NCI-H187 treated with DMSO at 0.1 percent for 48 hours (cell line): ENCODE results near the gene CTSZ.
"Not testable (repeated sequence)": the region's sequence is repeated elsewhere in the genome, so short reads cannot be mapped to it uniquely, and the experiment has no call there.

ENCODE experiments used
- DNase-seq: peaks from one replicate; lab custom pipeline; 2025; lab: John Stamatoyannopoulos, UW

The CTSZ gene

GRCh38 chr20:59006864-59007664, at the start of gene CTSZ:
TSS of gene CTSZ (minus strand) at chr20:59007254. CDS start at chr20:59007128, 126 bp downstream.
- DNase-seq: no peak

GRCh38 chr20:59055302-59055701, 48.2 kb upstream of the CTSZ start:
- no peak for DNase-seq

- no peak for DNase-seq
These were observed 44.7 kb upstream of the CTSZ start for GRCh38 chr20:59051666-59052185.

- no peak for DNase-seq
These were observed 43.4 kb upstream of the CTSZ start for GRCh38 chr20:59050437-59050836.

GRCh38 chr20:59048681-59049030, 41.6 kb upstream of the CTSZ start:
- no peak for DNase-seq

- no peak for DNase-seq
These were observed 41.1 kb upstream of the CTSZ start for GRCh38 chr20:59047938-59048680.

- DNase-seq: no peak
These were observed 39.8 kb upstream of the CTSZ start for GRCh38 chr20:59046862-59047261.

GRCh38 chr20:59044796-59045195, 37.7 kb upstream of the CTSZ start:
- DNase-seq: no peak

GRCh38 chr20:59044295-59044694, 37.2 kb upstream of the CTSZ start:
- DNase-seq: no peak

- DNase-seq: no peak
These were observed 36.6 kb upstream of the CTSZ start for GRCh38 chr20:59043698-59044097.

- DNase-seq: peak; percentile 22
These were observed 36.0 kb upstream of the CTSZ start for GRCh38 chr20:59042796-59043631.

- no peak for DNase-seq
These were observed 35.2 kb upstream of the CTSZ start, which contains the start of gene PRELID3B for GRCh38 chr20:59042151-59042795. TSS of gene PRELID3B (minus strand) at chr20:59042786. CDS start at chr20:59042730, 56 bp downstream.

GRCh38 chr20:59041487-59041886, 34.4 kb upstream of the CTSZ start:
- not testable (repeated sequence) for DNase-seq

GRCh38 chr20:59040667-59041066, 33.6 kb upstream of the CTSZ start:
- no peak for DNase-seq

GRCh38 chr20:59039233-59039632, 32.2 kb upstream of the CTSZ start:
- DNase-seq: no peak

GRCh38 chr20:59037386-59037785, 30.3 kb upstream of the CTSZ start:
- DNase-seq: no peak

GRCh38 chr20:59035381-59035780, 28.3 kb upstream of the CTSZ start:
- no peak for DNase-seq

- DNase-seq: no peak
These were observed 26.6 kb upstream of the CTSZ start for GRCh38 chr20:59033616-59034165.

GRCh38 chr20:59033093-59033492, 26.0 kb upstream of the CTSZ start:
- no peak for DNase-seq

- DNase-seq: peak; percentile 4
These were observed 25.6 kb upstream of the CTSZ start for GRCh38 chr20:59032713-59033059.

GRCh38 chr20:59032023-59032712, 25.1 kb upstream of the CTSZ start, which contains the start of gene ATP5F1E:
TSS of gene ATP5F1E (minus strand) at chr20:59032335. CDS start at chr20:59032251, 84 bp downstream.
- DNase-seq: peak; percentile 84
